ENCODE results near the gene LRRTM4. TPM values are rescaled to one million over a fixed set of nuclear protein-coding genes. Genes with fewer than 3 reads are reported as not detected.

LRRTM4 gene
- total and polyA plus RNA-seq, 2 experiments from 2014 or later, result 8.5 to 15.4 TPM

- Histone ChIP-seq H3K4me1 (ENCODE audit: low read depth) (no peaks in the 10 kb centered on the region), H3K27ac (no peak overlapping the region), H3K4me3 (no peak overlapping the region), H3K36me3 (no peaks in the 10 kb centered on the region), H3K9me3 (ENCODE audit: low read depth) (no peaks in the 10 kb centered on the region), H3K27me3 (no peaks in the 10 kb centered on the region)
- TF ChIP-seq CTCF (IDR thresholded peaks at IDR 0.05; ENCODE audit: low read depth, low read length), result no peak
- no peak for DNase-seq (ENCODE audit: low read depth in 1 of 2, low spot score in 1 of 2)
Observed at GRCh38 chr2:76921006-76921405, 601.2 kb downstream of the LRRTM4 start.

GRCh38 chr2:76895469-76895868 lies 626.7 kb downstream of the LRRTM4 start:
- no peak for TF ChIP-seq CTCF (IDR thresholded peaks at IDR 0.05; ENCODE audit: low read depth, low read length)
- no peaks in the 10 kb centered on the region for H3K4me1 ChIP-seq (ENCODE audit: low read depth)
- no peak overlapping the region for H3K4me3 ChIP-seq
- H3K27me3 ChIP-seq, result no peaks in the 10 kb centered on the region
- no peak overlapping the region for H3K27ac ChIP-seq
- no peaks in the 10 kb centered on the region for H3K9me3 ChIP-seq (ENCODE audit: low read depth)
- H3K36me3 ChIP-seq, result no peaks in the 10 kb centered on the region
- no peak for DNase-seq (ENCODE audit: low read depth in 1 of 2, low spot score in 1 of 2)

DNA sequence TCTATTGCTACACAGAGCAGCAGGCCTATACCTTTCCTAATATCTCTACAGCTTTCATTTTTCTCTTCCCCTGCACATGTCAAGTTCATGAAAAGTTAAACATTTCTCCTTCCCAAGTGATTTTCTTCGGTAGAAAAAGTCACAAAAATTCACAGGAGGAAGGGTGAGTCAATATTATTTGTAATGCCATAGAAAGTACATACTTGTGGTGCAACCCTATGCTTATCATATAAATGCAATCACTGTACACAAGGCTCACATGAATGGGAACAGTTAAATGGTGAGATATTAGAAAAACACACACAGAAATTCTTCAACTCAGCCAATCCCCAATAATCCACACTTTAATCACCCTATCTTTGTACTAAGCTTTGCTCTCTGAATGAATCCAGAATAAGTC lies 651.6 kb downstream of the LRRTM4 start:
- no peaks in the 10 kb centered on the region for H3K27me3 ChIP-seq
- H3K4me1 ChIP-seq (ENCODE audit: low read depth), result peaks cover 5% of the 10 kb centered on the region
- no peaks in the 10 kb centered on the region for H3K9me3 ChIP-seq (ENCODE audit: low read depth)
- H3K36me3 ChIP-seq, result no peaks in the 10 kb centered on the region
- no peak for TF ChIP-seq CTCF (IDR thresholded peaks at IDR 0.05; ENCODE audit: low read depth, low read length)
- no peak overlapping the region for H3K27ac ChIP-seq
- DNase-seq (ENCODE audit: low read depth in 1 of 2, low spot score in 1 of 2), result peak in 1 of 2 donors; percentile 50
- H3K4me3 ChIP-seq, result no peak overlapping the region

- DNase-seq (ENCODE audit: low read depth in 1 of 2, low spot score in 1 of 2), result peak in 1 of 2 donors; percentile 30
- no peaks in the 10 kb centered on the region for H3K9me3 ChIP-seq (ENCODE audit: low read depth)
- no peak overlapping the region for H3K4me3 ChIP-seq
- H3K27me3 ChIP-seq, result no peaks in the 10 kb centered on the region
- H3K4me1 ChIP-seq (ENCODE audit: low read depth), result peaks cover 5% of the 10 kb centered on the region
- TF ChIP-seq CTCF (IDR thresholded peaks at IDR 0.05; ENCODE audit: low read depth, low read length), result no peak
- H3K36me3 ChIP-seq, result no peaks in the 10 kb centered on the region
- H3K27ac ChIP-seq, result no peak overlapping the region
Observed at GRCh38 chr2:76870011-76870410, 652.2 kb downstream of the LRRTM4 start.

DNA sequence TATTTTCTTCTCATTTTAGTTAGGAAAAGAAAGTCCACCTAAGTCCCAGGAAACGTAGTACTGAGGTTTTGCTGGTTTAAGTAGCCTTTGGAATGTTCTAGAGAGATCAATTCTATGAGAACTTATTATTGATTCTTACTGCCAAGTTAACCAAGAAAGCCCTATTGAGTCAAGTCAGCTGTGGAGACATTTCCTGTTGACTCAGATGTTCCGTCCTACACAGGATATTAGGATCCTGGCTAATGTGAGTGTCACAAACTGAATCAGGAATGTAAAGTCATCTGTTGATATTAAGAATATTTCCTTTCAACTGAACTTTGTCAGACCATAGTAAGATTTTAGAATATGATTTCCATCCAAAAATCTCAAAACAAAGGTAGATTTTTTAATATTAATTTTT lies 654.3 kb downstream of the LRRTM4 start:
- no peak for TF ChIP-seq CTCF (IDR thresholded peaks at IDR 0.05; ENCODE audit: low read depth, low read length)
- H3K27ac ChIP-seq, result no peak overlapping the region
- peak in 1 of 2 donors; percentile 75 for DNase-seq (ENCODE audit: low read depth in 1 of 2, low spot score in 1 of 2)

GRCh38 chr2:76866464-76866863 lies 655.7 kb downstream of the LRRTM4 start:
- no peak overlapping the region for H3K4me3 ChIP-seq
- no peak for DNase-seq (ENCODE audit: low read depth in 1 of 2, low spot score in 1 of 2)
- no peak overlapping the region for H3K27ac ChIP-seq
- peaks cover 11% of the 10 kb centered on the region for H3K4me1 ChIP-seq (ENCODE audit: low read depth)
- H3K27me3 ChIP-seq, result no peaks in the 10 kb centered on the region
- no peaks in the 10 kb centered on the region for H3K9me3 ChIP-seq (ENCODE audit: low read depth)
- H3K36me3 ChIP-seq, result no peaks in the 10 kb centered on the region
- TF ChIP-seq CTCF (IDR thresholded peaks at IDR 0.05; ENCODE audit: low read depth, low read length), result no peak

More for the DNA sequence above, 654.3 kb downstream of the LRRTM4 start:
- H3K4me3 ChIP-seq, result no peak overlapping the region
- H3K36me3 ChIP-seq, result no peaks in the 10 kb centered on the region
- H3K27me3 ChIP-seq, result no peaks in the 10 kb centered on the region
- peaks cover 5% of the 10 kb centered on the region for H3K4me1 ChIP-seq (ENCODE audit: low read depth)
- no peaks in the 10 kb centered on the region for H3K9me3 ChIP-seq (ENCODE audit: low read depth)
